ENCODE results near the gene DOCK8. TPM values are rescaled to one million over a fixed set of nuclear protein-coding genes. Genes with fewer than 3 reads are reported as not detected.

Gene DOCK8
- total RNA-seq, 2 experiments from 2014 or later, result 59.0 to 145 TPM

DNA sequence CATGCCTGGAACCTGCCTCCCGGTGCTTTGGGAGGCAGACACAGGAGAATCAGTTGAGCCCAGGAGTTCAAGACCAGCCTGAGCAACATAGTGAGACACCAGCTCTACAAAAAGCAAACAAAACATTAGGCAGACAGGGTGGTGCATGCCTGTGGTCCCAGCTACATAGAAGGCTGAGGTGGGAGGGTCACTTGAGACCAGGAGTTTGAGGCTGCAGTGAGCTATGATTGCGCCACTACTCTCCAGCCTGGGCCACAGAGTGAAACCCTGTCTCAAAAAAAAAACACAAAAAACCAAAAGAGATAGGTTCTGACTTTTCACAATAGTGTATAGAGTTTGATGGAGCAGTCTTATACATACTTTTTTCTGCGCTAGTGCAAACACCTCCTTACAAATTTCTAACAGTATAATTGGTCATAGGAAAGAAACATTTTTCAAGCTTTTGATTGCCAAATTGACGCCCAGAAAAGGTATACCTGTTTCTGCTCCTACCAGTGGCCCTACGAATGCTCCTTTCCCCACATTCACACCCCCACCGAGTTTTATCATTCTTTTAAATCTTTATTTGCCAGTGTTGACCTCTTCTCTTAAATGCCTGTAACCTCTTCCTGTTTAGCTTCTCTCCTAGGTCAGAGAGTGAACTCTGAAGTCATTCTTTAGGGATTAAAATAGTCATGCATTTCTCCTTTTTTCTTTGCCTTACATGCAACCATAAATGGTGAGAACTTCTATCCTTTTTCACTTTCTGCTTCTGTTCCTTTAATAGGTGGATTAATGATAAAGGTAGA, 7.5 kb downstream of the DOCK8 start:
- H3K9me3 ChIP-seq (ENCODE audit: low read length), result no peaks in the 10 kb centered on the region
- no peaks in the 10 kb centered on the region for H3K4me1 ChIP-seq (ENCODE audit: insufficient read depth, low read length, poor library complexity, severe bottlenecking)
- H3K79me2 ChIP-seq (ENCODE audit: insufficient read depth, low read depth, low read length), result no peaks in the 10 kb centered on the region
- no TSS peak for BruUV-seq (replicated peaks)
- no peak overlapping the region for H3K4me3 ChIP-seq (ENCODE audit: low read depth, low read length, poor library complexity, severe bottlenecking)
- ChIA-PET POLR2A (interaction anchor here (0.7 kb wide), 2 partner anchors 50 to 88 kb away, joined by 3 read pairs; no protein-coding TSS in a partner anchor), CTCF (ENCODE audit: unreplicated experiment) (no interaction called here)
- H4K20me1 ChIP-seq (ENCODE audit: insufficient read depth, low read length), result no peaks in the 10 kb centered on the region
- no peak overlapping the region for H3K27ac ChIP-seq (ENCODE audit: low read depth, low read length, poor library complexity, severe bottlenecking)
- intact Hi-C loops (cut with micrococcal nuclease; ENCODE audit: unreplicated experiment), result no loop called here
- H3K9me2 ChIP-seq (ENCODE audit: insufficient read depth, low read length), result no peaks in the 10 kb centered on the region
- H2AFZ ChIP-seq (ENCODE audit: low read length), result no peak overlapping the region
- no peak overlapping the region for H3K4me2 ChIP-seq (ENCODE audit: low read length)
- H3K36me3 ChIP-seq (ENCODE audit: insufficient read depth, low read length), result no peaks in the 10 kb centered on the region
- DNase-seq (ENCODE audit: low spot score), result no peak
- TF ChIP-seq, protein P1, sequence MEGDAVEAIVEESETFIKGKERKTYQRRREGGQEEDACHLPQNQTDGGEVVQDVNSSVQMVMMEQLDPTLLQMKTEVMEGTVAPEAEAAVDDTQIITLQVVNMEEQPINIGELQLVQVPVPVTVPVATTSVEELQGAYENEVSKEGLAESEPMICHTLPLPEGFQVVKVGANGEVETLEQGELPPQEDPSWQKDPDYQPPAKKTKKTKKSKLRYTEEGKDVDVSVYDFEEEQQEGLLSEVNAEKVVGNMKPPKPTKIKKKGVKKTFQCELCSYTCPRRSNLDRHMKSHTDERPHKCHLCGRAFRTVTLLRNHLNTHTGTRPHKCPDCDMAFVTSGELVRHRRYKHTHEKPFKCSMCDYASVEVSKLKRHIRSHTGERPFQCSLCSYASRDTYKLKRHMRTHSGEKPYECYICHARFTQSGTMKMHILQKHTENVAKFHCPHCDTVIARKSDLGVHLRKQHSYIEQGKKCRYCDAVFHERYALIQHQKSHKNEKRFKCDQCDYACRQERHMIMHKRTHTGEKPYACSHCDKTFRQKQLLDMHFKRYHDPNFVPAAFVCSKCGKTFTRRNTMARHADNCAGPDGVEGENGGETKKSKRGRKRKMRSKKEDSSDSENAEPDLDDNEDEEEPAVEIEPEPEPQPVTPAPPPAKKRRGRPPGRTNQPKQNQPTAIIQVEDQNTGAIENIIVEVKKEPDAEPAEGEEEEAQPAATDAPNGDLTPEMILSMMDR (conservative IDR thresholded peaks at IDR 0.05; ENCODE audit: low read length), result no peak
- no peak for TF ChIP-seq EZH2phosphoT487 (IDR thresholded peaks at IDR 0.05; ENCODE audit: borderline replicate concordance, low read depth, low read length)

- H3K9me2 ChIP-seq (ENCODE audit: insufficient read depth, low read length), result no peaks in the 10 kb centered on the region
- no peak for DNase-seq (ENCODE audit: low spot score)
- CTCF ChIA-PET (ENCODE audit: unreplicated experiment), result no interaction called here
- no peaks in the 10 kb centered on the region for H3K9me3 ChIP-seq (ENCODE audit: low read length)
- no peaks in the 10 kb centered on the region for H3K4me1 ChIP-seq (ENCODE audit: insufficient read depth, low read length, poor library complexity, severe bottlenecking)
- no peak overlapping the region for H3K27ac ChIP-seq (ENCODE audit: low read depth, low read length, poor library complexity, severe bottlenecking)
- intact Hi-C loops (cut with micrococcal nuclease; ENCODE audit: unreplicated experiment), result no loop called here
- H4K20me1 ChIP-seq (ENCODE audit: insufficient read depth, low read length), result no peaks in the 10 kb centered on the region
- H3K4me3 ChIP-seq (ENCODE audit: low read depth, low read length, poor library complexity, severe bottlenecking), result no peak overlapping the region
- H2AFZ ChIP-seq (ENCODE audit: low read length), result no peak overlapping the region
- no TSS peak for BruUV-seq (replicated peaks)
- POLR2A ChIA-PET, result interaction anchor here (1.2 kb wide), 1 partner anchor 50 kb away, joined by 3 read pairs; no protein-coding TSS in a partner anchor
- H3K4me2 ChIP-seq (ENCODE audit: low read length), result no peak overlapping the region
- no peak for TF ChIP-seq EZH2phosphoT487 (IDR thresholded peaks at IDR 0.05; ENCODE audit: borderline replicate concordance, low read depth, low read length)
- TF ChIP-seq, protein P1 (conservative IDR thresholded peaks at IDR 0.05; ENCODE audit: low read length), result no peak
- H3K79me2 ChIP-seq (ENCODE audit: insufficient read depth, low read depth, low read length), result no peaks in the 10 kb centered on the region
- no peaks in the 10 kb centered on the region for H3K36me3 ChIP-seq (ENCODE audit: insufficient read depth, low read length)
Observed at GRCh38 chr9:223152-223551, 8.5 kb downstream of the DOCK8 start.

GRCh38 chr9:224026-224425, 9.4 kb downstream of the DOCK8 start:
- ChIA-PET CTCF (ENCODE audit: unreplicated experiment) (interaction anchor here (1.2 kb wide), 1 partner anchor 8 kb away, joined by 3 read pairs; no protein-coding TSS in a partner anchor), POLR2A (interaction anchor here (0.7 to 1.2 kb wide), 3 partner anchors 9 to 49 kb away, joined by 3 read pairs; partner anchors contain the start of gene DOCK8)
- Histone ChIP-seq H3K9me2 (ENCODE audit: insufficient read depth, low read length) (no peaks in the 10 kb centered on the region), H3K4me1 (ENCODE audit: insufficient read depth, low read length, poor library complexity, severe bottlenecking) (no peaks in the 10 kb centered on the region), H2AFZ (ENCODE audit: low read length) (no peak overlapping the region), H3K79me2 (ENCODE audit: insufficient read depth, low read depth, low read length) (no peaks in the 10 kb centered on the region), H4K20me1 (ENCODE audit: insufficient read depth, low read length) (no peaks in the 10 kb centered on the region), H3K4me3 (ENCODE audit: low read depth, low read length, poor library complexity, severe bottlenecking) (no peak overlapping the region), H3K27ac (ENCODE audit: low read depth, low read length, poor library complexity, severe bottlenecking) (no peak overlapping the region), H3K36me3 (ENCODE audit: insufficient read depth, low read length) (no peaks in the 10 kb centered on the region), H3K9me3 (ENCODE audit: low read length) (no peaks in the 10 kb centered on the region), H3K4me2 (ENCODE audit: low read length) (no peak overlapping the region)
- DNase-seq (ENCODE audit: low spot score), result no peak
- intact Hi-C loops (cut with micrococcal nuclease; ENCODE audit: unreplicated experiment), result no loop called here
- no peak for TF ChIP-seq EZH2phosphoT487 (IDR thresholded peaks at IDR 0.05; ENCODE audit: borderline replicate concordance, low read depth, low read length)
- TF ChIP-seq, protein P1 (conservative IDR thresholded peaks at IDR 0.05; ENCODE audit: low read length), result no peak
- no TSS peak for BruUV-seq (replicated peaks)
